Progenitor cell of endocrine pancreas (in vitro differentiated cells): ENCODE data around the gene SLC35C1. TPM values are rescaled to one million over a fixed set of nuclear protein-coding genes. Genes with fewer than 3 reads are reported as not detected.

Source experiments
- DNase-seq: peaks from one replicate; pipeline ENCODE4 v3.0.0; 2021; ENCODE audit warnings: low spot score; ENCODE audit not compliant: unreplicated experiment
- H3K27ac Mint-ChIP-seq: 2 replicates; pipeline ENCODE4 v1.8.0; 2021; ENCODE audit warnings: mild to moderate bottlenecking, moderate library complexity, mixed read lengths
- H3K27me3 Mint-ChIP-seq: 2 replicates; pipeline ENCODE4 v1.8.0; 2021; ENCODE audit warnings: mixed read lengths
- H3K36me3 Mint-ChIP-seq: 2 replicates; pipeline ENCODE4 v1.8.0; 2022; ENCODE audit warnings: mixed read lengths; ENCODE audit not compliant: insufficient read depth
- H3K4me1 Mint-ChIP-seq: 2 replicates; pipeline ENCODE4 v1.8.0; 2021; ENCODE audit warnings: low read depth, mixed read lengths
- H3K4me3 Mint-ChIP-seq: 2 replicates; pipeline ENCODE4 v1.8.0; 2021; ENCODE audit warnings: low read depth, mild to moderate bottlenecking, moderate library complexity, mixed read lengths
- H3K9me3 Mint-ChIP-seq: 2 replicates; pipeline ENCODE4 v1.8.0; 2021; ENCODE audit warnings: low read depth, mixed read lengths
- CTCF ChIP-seq: fragments of 200-600 bp; sonication (generic); IDR thresholded peaks from one replicate; pipeline ENCODE4 v1.5.0; 2021; ENCODE audit warnings: antibody characterized with exemption, mild to moderate bottlenecking; ENCODE audit not compliant: unreplicated experiment
- long read RNA-seq: library from polyadenylated mRNA; unstranded; transcript quantifications from one replicate; pipeline ENCODE4 v2.0.0, GENCODE V29; 2020
- total RNA-seq: library from RNA; stranded (reverse); gene quantifications from 2 replicates; pipeline ENCODE4 v1.2.1, GENCODE V29; 2021

Gene SLC35C1
- total RNA-seq: 12.8 and 14.0 TPM in 2 replicates
- long read RNA-seq, full-length matches to known transcripts: 11 of 19 reads
- long read RNA-seq, partial matches to known transcripts: 6 of 19 reads
- long read RNA-seq, other reads (novel, unspliced or antisense): 2 of 19 reads

DNA sequence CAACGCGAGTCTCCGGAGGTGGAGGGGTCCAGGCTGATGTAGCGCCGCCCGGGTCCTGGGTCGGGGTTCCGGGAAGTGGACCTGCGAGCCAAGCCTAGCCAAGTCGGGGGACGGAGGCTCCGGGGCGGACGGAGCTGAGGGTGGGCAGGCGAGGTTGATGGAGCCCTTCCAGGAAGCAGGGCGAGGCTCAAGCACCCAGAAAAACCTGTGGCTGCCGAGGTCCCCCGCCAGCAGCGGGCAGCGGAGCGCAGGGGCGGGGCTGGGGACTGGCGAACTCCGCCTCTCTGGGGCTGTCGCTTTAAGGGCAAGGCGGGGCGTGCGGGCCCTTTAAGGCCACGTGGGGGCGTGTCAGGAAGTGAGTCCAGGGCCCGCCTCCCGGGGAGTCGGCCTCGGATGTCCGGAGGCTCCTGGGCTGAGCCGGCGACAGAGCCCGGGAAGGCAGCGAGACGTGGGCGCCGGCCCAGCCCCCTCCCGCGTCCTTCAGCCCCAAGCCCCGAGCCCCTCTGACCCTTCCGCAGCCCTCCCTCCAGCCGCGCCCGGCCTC, at the start of gene SLC35C1:
Gene SLC35C1 (plus strand): TSS at position 389 of the 544 bp plus-strand sequence. CDS start 653 bp downstream, outside the sequence.
- peak within 1 kb of the TSS; percentile 90 for H3K4me3 Mint-ChIP-seq
- TF ChIP-seq CTCF: no peak
- peaks cover 25% of the 10 kb centered on the region for H3K27me3 Mint-ChIP-seq

GRCh38 chr11:45755281-45755859, 49.6 kb upstream of the SLC35C1 start:
- Mint-ChIP-seq H3K36me3 (no peaks in the 10 kb centered on the region), H3K9me3 (no peaks in the 10 kb centered on the region), H3K4me3 (no peak overlapping the region), H3K27ac (no peak overlapping the region), H3K27me3 (peaks cover 16% of the 10 kb centered on the region), H3K4me1 (peaks cover 6% of the 10 kb centered on the region)
- DNase-seq: no peak
- TF ChIP-seq CTCF: no peak

More for the DNA sequence above, at the start of gene SLC35C1:
- peak; percentile 95 for DNase-seq
- Mint-ChIP-seq H3K36me3 (peaks cover 5% of the 10 kb centered on the region), H3K9me3 (no peaks in the 10 kb centered on the region), H3K4me1 (peaks cover 13% of the 10 kb centered on the region), H3K27ac (peak within 1 kb of the TSS; percentile 98)

DNA sequence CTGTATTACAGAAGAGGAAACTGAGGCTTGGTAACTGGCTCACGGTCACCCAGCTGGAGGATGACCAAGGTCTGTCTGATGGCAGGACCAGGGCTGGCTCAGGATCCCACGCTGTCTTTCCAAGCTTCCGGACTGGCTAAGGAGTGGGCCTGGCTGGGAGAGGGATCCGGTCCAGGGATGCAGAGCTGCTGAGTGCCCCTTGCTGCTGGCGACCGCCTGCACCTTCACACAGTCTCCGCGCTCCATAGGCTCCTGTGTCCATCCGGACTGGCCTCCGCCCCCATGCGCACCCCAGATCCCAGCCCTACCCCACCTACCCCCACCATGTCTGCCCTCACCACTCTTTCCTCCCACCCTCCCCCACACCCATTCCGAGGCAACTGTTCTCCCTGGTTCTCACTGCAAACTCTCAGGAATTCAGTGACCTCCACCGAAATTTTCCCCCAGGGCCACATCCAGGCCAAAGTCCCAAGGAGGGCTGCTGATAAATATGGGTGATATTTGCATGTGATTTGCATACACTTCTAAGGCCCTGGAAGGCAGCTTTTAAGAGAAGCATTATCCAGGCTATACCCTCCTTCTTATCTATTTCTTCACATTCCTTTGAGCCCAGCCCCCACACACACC, 48.5 kb upstream of the SLC35C1 start:
- no peak for TF ChIP-seq CTCF
- no peaks in the 10 kb centered on the region for H3K9me3 Mint-ChIP-seq
- no peaks in the 10 kb centered on the region for H3K36me3 Mint-ChIP-seq
- H3K4me1 Mint-ChIP-seq: peaks cover 6% of the 10 kb centered on the region
- H3K27ac Mint-ChIP-seq: no peak overlapping the region
- no peak for DNase-seq
- peaks cover 9% of the 10 kb centered on the region for H3K27me3 Mint-ChIP-seq
- no peak overlapping the region for H3K4me3 Mint-ChIP-seq

- H3K4me1 Mint-ChIP-seq: peaks cover 6% of the 10 kb centered on the region
- H3K9me3 Mint-ChIP-seq: no peaks in the 10 kb centered on the region
- no peak for DNase-seq
- no peak overlapping the region for H3K4me3 Mint-ChIP-seq
- peaks cover 9% of the 10 kb centered on the region for H3K27me3 Mint-ChIP-seq
- H3K27ac Mint-ChIP-seq: no peak overlapping the region
- TF ChIP-seq CTCF: no peak
- no peaks in the 10 kb centered on the region for H3K36me3 Mint-ChIP-seq
Measured at GRCh38 chr11:45757672-45758071, 47.3 kb upstream of the SLC35C1 start.

DNA sequence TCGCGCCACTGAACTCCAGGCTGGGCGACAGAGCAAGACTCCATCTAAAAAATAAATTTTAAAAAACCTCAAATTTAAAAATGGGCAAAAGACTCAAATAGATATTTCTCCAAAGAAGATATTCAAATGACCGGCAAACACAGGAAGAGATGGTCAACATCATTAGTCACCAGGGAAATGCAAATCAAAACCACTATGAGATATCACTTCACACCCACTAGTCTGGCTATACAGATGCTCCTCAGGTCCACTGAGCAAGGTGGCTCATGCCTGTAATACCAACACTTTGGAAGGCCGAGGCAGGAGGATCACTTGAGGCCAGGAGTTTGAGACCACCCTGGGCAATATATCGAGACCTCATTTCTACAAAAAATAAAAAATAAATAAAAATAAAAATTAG, 43.3 kb upstream of the SLC35C1 start:
- peaks cover 6% of the 10 kb centered on the region for H3K4me1 Mint-ChIP-seq
- peaks cover 10% of the 10 kb centered on the region for H3K27me3 Mint-ChIP-seq
- no peak overlapping the region for H3K27ac Mint-ChIP-seq
- no peak for TF ChIP-seq CTCF
- no peak overlapping the region for H3K4me3 Mint-ChIP-seq
- no peak for DNase-seq
- H3K36me3 Mint-ChIP-seq: no peaks in the 10 kb centered on the region
- H3K9me3 Mint-ChIP-seq: no peaks in the 10 kb centered on the region
